K562 (cell line): ENCODE results near the gene TUT4. TPM values are rescaled to one million over a fixed set of nuclear protein-coding genes. Genes with fewer than 3 reads are reported as not detected.

Experiments
- ASH1L ChIP-seq: fragments of 450-650 bp; IDR thresholded peaks from 2 replicates; pipeline ENCODE4 v1.6.1; 2018; ENCODE audit warnings: borderline replicate concordance, mild to moderate bottlenecking, low read depth; ENCODE audit not compliant: partially characterized antibody
- ESRRA ChIP-seq: fragments of 450-650 bp; IDR thresholded peaks from 2 replicates; pipeline ENCODE4 v1.6.1; 2014; ENCODE audit warnings: low read depth, mild to moderate bottlenecking, moderate library complexity, borderline replicate concordance
- ETV1 ChIP-seq: fragments of 450-650 bp; conservative IDR thresholded peaks from 2 replicates; pipeline ENCODE4 v1.6.1; 2016; ENCODE audit warnings: missing genetic modification characterization, control low read depth, low read depth, missing compliant biosample characterization
- FOXJ2 ChIP-seq: fragments of 200-800 bp; sonication (Bioruptor generic); IDR thresholded peaks from 2 replicates; pipeline ENCODE4 v1.6.1; 2016; ENCODE audit warnings: missing genetic modification characterization, missing compliant biosample characterization
- FOXK2 ChIP-seq, 2 experiments: fragments of 450-650 bp; IDR thresholded peaks in 1 of 2; conservative IDR thresholded peaks in 1 of 2; 2 replicates each; pipeline ENCODE4 v1.6.1; 2016; ENCODE audit warnings: low read depth in 2 of 2, mild to moderate bottlenecking in 1 of 2
- HLTF ChIP-seq: fragments of 450-650 bp; IDR thresholded peaks from 2 replicates; pipeline ENCODE4 v1.6.1; 2016
- JUND ChIP-seq, 2 experiments: IDR thresholded peaks; 2 replicates in 1 of 2; 3 replicates in 1 of 2; pipeline ENCODE4 v1.6.1; 2011; ENCODE audit warnings: borderline replicate concordance in 2 of 2, low read depth in 2 of 2, low read length in 2 of 2, improper control_type of control experiment in 1 of 2, missing biosample characterization in 1 of 2, missing genetic modification characterization in 1 of 2, missing genetic modification reagents in 1 of 2
- RBM34 ChIP-seq: fragments of 200-400 bp; formaldehyde crosslinking; IDR thresholded peaks from 2 replicates; pipeline ENCODE4 v1.6.1; 2018; ENCODE audit warnings: low read length, borderline replicate concordance; ENCODE audit not compliant: insufficient read depth
- TEAD2 ChIP-seq: fragments of 450-650 bp; IDR thresholded peaks from 2 replicates; pipeline ENCODE4 v1.6.1; 2016; ENCODE audit warnings: missing genetic modification characterization, control low read depth, missing compliant biosample characterization
- USF1 ChIP-seq: sonication (generic); formaldehyde crosslinking; IDR thresholded peaks from 2 replicates; pipeline ENCODE4 v1.9.0; 2022; ENCODE audit warnings: mild to moderate bottlenecking, missing genetic modification reagents
- WHSC1 ChIP-seq: IDR thresholded peaks from one replicate; pipeline ENCODE4 v1.6.1; 2012; ENCODE audit warnings: low read length, control low read depth, inconsistent platforms
- ZKSCAN8 ChIP-seq: fragments of 200-800 bp; sonication (Bioruptor generic); IDR thresholded peaks from 2 replicates; pipeline ENCODE4 v1.6.1; 2016; ENCODE audit warnings: missing genetic modification characterization, missing compliant biosample characterization
- ZNF398 ChIP-seq: fragments of 250-450 bp; sonication (Bioruptor Pico); IDR thresholded peaks from 2 replicates; pipeline ENCODE4 v1.8.0; 2021; ENCODE audit warnings: moderate library complexity, mild to moderate bottlenecking, inconsistent platforms
- ZNF407 ChIP-seq: fragments of 450-650 bp; IDR thresholded peaks from 2 replicates; pipeline ENCODE4 v1.6.1; 2016; ENCODE audit warnings: low read depth
- polyA plus RNA-seq, 8 experiments: library from polyadenylated mRNA; depleted of rRNA in 4 of 8; stranded (reverse) in 5 of 8; unstranded in 3 of 8; fragments of >200 nt; fragmentation: Nextera tagmentation in 2 of 8; fragmentation: Illumina TruSeq in 1 of 8; extraction: Ambion mirVana in 2 of 8; extraction: Trizol in 1 of 8; gene quantifications; 2 replicates each; pipeline versions ENCODE4 v1.2.1 to v1.2.3, GENCODE V29; 2011 to 2014; ENCODE audit warnings: inconsistent platforms in 1 of 8, missing spikeins in 1 of 8
- total RNA-seq, 7 experiments: library from RNA; depleted of rRNA in 6 of 7; stranded (reverse); fragments of >200 nt in 6 of 7; fragmentation: Illumina TruSeq in 2 of 7; extraction: Trizol in 2 of 7; gene quantifications; 2 replicates each; pipeline versions ENCODE4 v1.2.1 to v1.2.3, GENCODE V29; 2011 to 2021; ENCODE audit warnings: low replicate concordance in 1 of 7

Gene TUT4
- total and polyA plus RNA-seq, 9 of the 15 experiments (the other 6 are each of a cell fraction or from before 2014, with no cell fraction given) = 15.8 to 53.5 (median 36.7) TPM

GRCh38 chr1:52404116-52404974 lies 148.5 kb downstream of the TUT4 start, which contains the start of the genes ORC1 and PRPF38A (continued):
- TF ChIP-seq FOXK2 (conservative IDR thresholded peaks at IDR 0.05 in 1 of 2, IDR thresholded peaks at IDR 0.05 in 1 of 2; ENCODE audit: low read depth in 2 of 2) = peak; percentile 74 to 76; a peak in 3 of 4 replicates
- peak; percentile 63; the same call in 1 of the 2 replicates for TF ChIP-seq USF1 (CRISPR knock-in tag)
- TF ChIP-seq ZNF407 = no peak
- no peak for TF ChIP-seq ASH1L
- TF ChIP-seq JUND (IDR thresholded peaks at IDR 0.05; ENCODE audit: borderline replicate concordance, low read depth, low read length) = peak; percentile 71
- peak; percentile 77; the same call in 2 of the 3 replicates for TF ChIP-seq JUND (tag; IDR thresholded peaks at IDR 0.05; ENCODE audit: borderline replicate concordance, low read depth, low read length)
- TF ChIP-seq TEAD2 (tag) = no peak
- no peak for TF ChIP-seq ZNF398
- no peak for TF ChIP-seq HLTF
- TF ChIP-seq WHSC1 = no peak
- peak; percentile 96 for TF ChIP-seq ETV1 (tag)
- TF ChIP-seq FOXJ2 (tag) = peak; percentile 65
- no peak for TF ChIP-seq ZKSCAN8 (CRISPR knock-in tag)
- no peak for TF ChIP-seq RBM34
- peak; percentile 23; the same call in 1 of the 2 replicates for TF ChIP-seq ESRRA
